IMR-90 (cell line): ENCODE data around the gene ZNF385C. TPM values are rescaled to one million over a fixed set of nuclear protein-coding genes. Genes with fewer than 3 reads are reported as not detected.

ENCODE experiments used
- polyA plus RNA-seq, 3 experiments: library from polyadenylated mRNA; depleted of rRNA; stranded (reverse); fragments of >200 nt; gene quantifications; 2 replicates each; pipeline ENCODE4 v1.2.3, GENCODE V29; 2012; ENCODE audit warnings: low replicate concordance in 1 of 3
- total RNA-seq: library from RNA; depleted of rRNA; stranded (reverse); fragments of >200 nt; gene quantifications from 2 replicates; pipeline ENCODE4 v1.2.3, GENCODE V29; 2012; rRNA removed

ZNF385C gene
- total and polyA plus RNA-seq, 2 of the 4 experiments (the other 2 are of a cell fraction), result not detected

Other genes with a start within 250 kb of the ZNF385C start
- gene KLHL11, start 233.1 kb downstream of the ZNF385C start, total RNA-seq, result 38.5 and 43.6 TPM in 2 replicates
- gene KLHL11, start 233.1 kb downstream of the ZNF385C start, polyA plus RNA-seq (2012; rRNA removed), result 3.5 and 4.1 TPM in 2 replicates
- gene ACLY, start 179.5 kb downstream of the ZNF385C start, total RNA-seq, result 228 and 230 TPM in 2 replicates
- gene ACLY, start 179.5 kb downstream of the ZNF385C start, polyA plus RNA-seq (2012; rRNA removed), result 167 and 170 TPM in 2 replicates
- gene ODAD4, start 167.9 kb downstream of the ZNF385C start, total RNA-seq, result 0.54 and 0.56 TPM in 2 replicates
- 0.37 and 0.38 TPM in 2 replicates for gene ODAD4, start 167.9 kb downstream of the ZNF385C start, polyA plus RNA-seq (2012; rRNA removed)
- 45.5 and 50.3 TPM in 2 replicates for gene CNP, start 131.7 kb downstream of the ZNF385C start, total RNA-seq
- 46.4 and 56.5 TPM in 2 replicates for gene CNP, start 131.7 kb downstream of the ZNF385C start, polyA plus RNA-seq (2012; rRNA removed)
- gene DNAJC7, start 81.0 kb downstream of the ZNF385C start, total RNA-seq, result 71.7 and 76.9 TPM in 2 replicates
- 42.3 and 49.3 TPM in 2 replicates for gene DNAJC7, start 81.0 kb downstream of the ZNF385C start, polyA plus RNA-seq (2012; rRNA removed)
- 20.8 and 25.6 TPM in 2 replicates for gene NKIRAS2, start 78.4 kb downstream of the ZNF385C start, total RNA-seq
- gene NKIRAS2, start 78.4 kb downstream of the ZNF385C start, polyA plus RNA-seq (2012; rRNA removed), result 51.8 and 55.1 TPM in 2 replicates
- under 0.01 TPM in 1 of 2 replicates, not detected in the other for gene C17orf113, start 47.9 kb downstream of the ZNF385C start, total RNA-seq
- 0.03 and 0.07 TPM in 2 replicates for gene C17orf113, start 47.9 kb downstream of the ZNF385C start, polyA plus RNA-seq (2012; rRNA removed)
- gene DHX58, start 14.2 kb upstream of the ZNF385C start, total RNA-seq, result 1.1 and 1.4 TPM in 2 replicates
- 1.9 and 2.8 TPM in 2 replicates for gene DHX58, start 14.2 kb upstream of the ZNF385C start, polyA plus RNA-seq (2012; rRNA removed)
- gene KAT2A, start 22.9 kb upstream of the ZNF385C start, total RNA-seq, result 5.3 and 6.3 TPM in 2 replicates
- 28.2 and 31.4 TPM in 2 replicates for gene KAT2A, start 22.9 kb upstream of the ZNF385C start, polyA plus RNA-seq (2012; rRNA removed)
- not detected in 2 replicates for gene HSPB9, start 24.3 kb upstream of the ZNF385C start, total RNA-seq
- not detected in 2 replicates for gene HSPB9, start 24.3 kb upstream of the ZNF385C start, polyA plus RNA-seq (2012; rRNA removed)
- gene RAB5C, start 56.5 kb upstream of the ZNF385C start, total RNA-seq, result 112 and 126 TPM in 2 replicates
- gene RAB5C, start 56.5 kb upstream of the ZNF385C start, polyA plus RNA-seq (2012; rRNA removed), result 277 and 312 TPM in 2 replicates
- not detected in 2 replicates for gene KCNH4, start 82.7 kb upstream of the ZNF385C start, total RNA-seq
- gene KCNH4, start 82.7 kb upstream of the ZNF385C start, polyA plus RNA-seq (2012; rRNA removed), result 0.03 and 0.06 TPM in 2 replicates
- not detected in 2 replicates for gene HCRT, start 87.0 kb upstream of the ZNF385C start, total RNA-seq
- not detected in 2 replicates for gene HCRT, start 87.0 kb upstream of the ZNF385C start, polyA plus RNA-seq (2012; rRNA removed)
- gene GHDC, start 96.0 kb upstream of the ZNF385C start, total RNA-seq, result 4.4 and 8.1 TPM in 2 replicates
- 5.2 and 6.1 TPM in 2 replicates for gene GHDC, start 96.0 kb upstream of the ZNF385C start, polyA plus RNA-seq (2012; rRNA removed)
- gene STAT5B, start 177.9 kb upstream of the ZNF385C start, total RNA-seq, result 21.7 and 24.4 TPM in 2 replicates
- 28.7 and 29.6 TPM in 2 replicates for gene STAT5B, start 177.9 kb upstream of the ZNF385C start, polyA plus RNA-seq (2012; rRNA removed)
- 1.3 and 1.4 TPM in 2 replicates for gene STAT5A, start 190.0 kb upstream of the ZNF385C start, total RNA-seq
- gene STAT5A, start 190.0 kb upstream of the ZNF385C start, polyA plus RNA-seq (2012; rRNA removed), result 1.4 and 1.5 TPM in 2 replicates